Pancreas (tissue), 10 donors: ENCODE data around the gene HIPK4. TPM values are rescaled to one million over a fixed set of nuclear protein-coding genes. Genes with fewer than 3 reads are reported as not detected.

Experiments
- ATAC-seq, 4 donors: fragments of 200-7000 bp; cut with Tn5 transposase; one replicate each; pipeline versions ENCODE4 v1.8.0 to v1.9.1; 2020; ENCODE audit warnings: mild to moderate bottlenecking in 4 of 4, moderate library complexity in 4 of 4
- DNase-seq, 6 donors: peaks; one replicate each; pipeline ENCODE4 v3.0.0-alpha.2; 2020
- FAIRE-seq: peaks from 2 replicates; lab custom pipeline; 2012; peaks lifted over from hg19 to GRCh38; lab: Jason Lieb, UNC
- H3K27ac ChIP-seq, 4 donors: fragments of 200-600 bp; sonication (generic); 1 replicate in 3 of 4; 2 replicates in 1 of 4; pipeline versions ENCODE4 v1.5.0 to v1.8.0; 2020
- H3K27me3 ChIP-seq, 4 donors: fragments of 200-600 bp; one replicate each; pipeline ENCODE4 v1.8.0; 2021
- H3K36me3 ChIP-seq, 3 donors: fragments of 200-600 bp; sonication (generic) in 1 of 3; one replicate each; pipeline versions ENCODE4 v1.5.0 to v1.8.0; 2020 to 2021
- H3K4me1 ChIP-seq, 3 donors: fragments of 200-600 bp; one replicate each; pipeline ENCODE4 v1.8.0; 2021
- H3K4me3 ChIP-seq, 4 donors: fragments of 200-600 bp; sonication (generic) in 2 of 4; one replicate each; pipeline versions ENCODE4 v1.5.0 to v1.8.0; 2020 to 2021
- H3K9me3 ChIP-seq, 4 donors: fragments of 200-600 bp; one replicate each; pipeline ENCODE4 v1.8.0; 2021
- CTCF ChIP-seq, 4 donors: fragments of 200-600 bp; sonication (generic) in 3 of 4; IDR thresholded peaks; one replicate each; pipeline versions ENCODE4 v1.5.0 to v1.8.0; 2021; ENCODE audit warnings: antibody characterized with exemption in 4 of 4
- WGBS, 2 donors: extraction: QIAGEN DNeasy Blood & Tissue Kit; methylation state at CpG; one replicate each; pipeline ENCODE4 v1.1.7; 2013; 5-methylcytosine and 5-hydroxymethylcytosine counted together
- intact Hi-C, 3 donors: fragments of 100-400 bp; cut with DNase I; formaldehyde crosslinking; loops; one replicate each; pipeline versions ENCODE4 v1.11.1 to v1.14.2; 2022
- polyA plus RNA-seq, 2 donors: library from polyadenylated mRNA; stranded (reverse); fragments of 200-250 nt; gene quantifications; one replicate each; pipeline ENCODE4 v1.2.3, GENCODE V29; 2013
- total RNA-seq, 6 donors: library from RNA; stranded (reverse); fragmentation: NEBNext Ultra II Directional in 4 of 6; extraction: Animal tissue kit (Norgen Biotek cat#: 25700) in 4 of 6; gene quantifications; one replicate each; pipeline versions ENCODE4 v1.2.1 to v1.2.4, GENCODE V29; 2021 to 2023
- donor health status: healthy with polysubstance abuse.
- donor health status: DM: no; HTN: no; CAD: no; lungs with moderate emphysema.
- donor health status: DM: no; HTN: no; CAD: no.
- donor health status: control.
- donor health status: control.
- donor health status: Bipolar disorder and iron deficiency.
- donor health status: DM: yes; HTN: yes; CAD: no.
- donor health status: DM: no; HTN: no; CAD: no.
- donor health status: DM: no; HTN: no; CAD: no.
- donor health status: DM: yes; HTN: yes; CAD: no.

Gene HIPK4
- total and polyA plus RNA-seq, 8 donors = 0.05 to 0.14 (median 0.08) TPM; not detected in 3

DNA sequence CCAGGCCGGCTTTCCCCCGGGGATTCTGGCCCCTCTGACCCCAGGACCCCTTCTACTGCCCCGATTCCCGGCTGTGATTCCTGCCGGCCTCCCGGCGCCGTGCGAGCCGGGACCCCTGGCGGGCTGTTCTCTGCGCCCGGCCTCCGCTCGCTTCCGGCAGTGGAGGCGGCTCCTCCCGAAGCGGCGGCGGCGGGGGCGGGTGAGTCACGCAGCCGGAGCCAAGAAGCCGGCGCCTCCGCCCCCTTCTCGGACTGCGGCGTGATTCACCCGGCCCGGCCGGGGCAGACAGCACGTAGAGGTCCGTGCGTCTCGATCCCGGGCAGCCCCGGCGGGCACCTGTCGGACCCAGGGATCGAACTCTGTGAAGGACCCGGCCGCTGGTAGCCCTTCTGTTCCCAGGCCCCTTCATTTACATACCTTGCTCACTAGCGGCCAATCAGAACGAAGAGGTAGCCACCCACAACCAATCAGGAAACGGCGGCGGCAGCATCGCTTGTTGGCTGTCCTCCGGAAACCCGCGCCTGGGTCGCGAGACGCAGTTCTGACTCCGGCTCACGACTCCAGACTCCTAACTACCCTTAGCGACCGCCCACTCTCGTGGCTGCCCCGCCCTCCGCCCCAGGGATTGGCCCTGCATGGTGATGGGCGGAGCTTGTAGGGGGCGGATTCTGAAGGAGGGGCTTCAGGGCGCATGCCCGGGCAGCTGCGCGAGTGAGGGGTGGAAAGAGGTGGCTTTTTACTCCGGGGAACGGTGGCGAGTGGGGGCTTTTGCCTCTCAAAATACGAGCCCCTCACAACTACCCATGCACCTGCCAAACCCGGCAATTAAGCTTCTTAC, 35.7 kb upstream of the HIPK4 start, which contains the start of gene SERTAD1:
Gene SERTAD1 (minus strand): TSS at position 543 of the 838 bp plus-strand sequence. CDS start 2,446 bp downstream, outside the sequence.
- H3K4me1 ChIP-seq = peaks cover 0 to 18% (median 5%) of the 10 kb centered on the region in 3 donors
- WGBS, 2 donors = 0 to 1% methylated on average over 71 to 75 of the region's 75 CpGs
- peak; percentile 99 to 100 (median 100) for DNase-seq
- peak; percentile 80 to 91 (median 86) for ATAC-seq
- no peaks in the 10 kb centered on the region for H3K27me3 ChIP-seq
- FAIRE-seq = peak; percentile 90
- peak within 1 kb of the TSS; percentile 64 to 82 (median 80) for H3K4me3 ChIP-seq
- H3K9me3 ChIP-seq = no peaks in the 10 kb centered on the region
- H3K36me3 ChIP-seq = no peaks in the 10 kb centered on the region
- H3K27ac ChIP-seq = peak within 1 kb of the TSS; percentile 98 to 99 (median 99)
- intact Hi-C loops = no loop called here
- peak in 3 of 4 donors; percentile 61 to 71 (median 70) for TF ChIP-seq CTCF (IDR thresholded peaks at IDR 0.05)

GRCh38 chr19:40424637-40425449, 34.9 kb upstream of the HIPK4 start:
- H3K27ac ChIP-seq = peak overlapping the region; percentile 98 to 99 (median 99)
- no peaks in the 10 kb centered on the region for H3K36me3 ChIP-seq
- peak in 1 of 4 donors; percentile 72 for TF ChIP-seq CTCF (IDR thresholded peaks at IDR 0.05)
- WGBS, 2 donors = 2% methylated on average over 28 of the region's 28 CpGs
- peak overlapping the region; percentile 64 to 82 (median 80) for H3K4me3 ChIP-seq
- no peaks in the 10 kb centered on the region for H3K9me3 ChIP-seq
- peak in 1 of 6 donors; percentile 49 for DNase-seq
- peaks cover 0 to 18% (median 5%) of the 10 kb centered on the region in 3 donors for H3K4me1 ChIP-seq
- intact Hi-C loops = no loop called here
- FAIRE-seq = no peak
- no peaks in the 10 kb centered on the region for H3K27me3 ChIP-seq
- ATAC-seq = peak in 2 of 4 donors; percentile 19 to 33

DNA sequence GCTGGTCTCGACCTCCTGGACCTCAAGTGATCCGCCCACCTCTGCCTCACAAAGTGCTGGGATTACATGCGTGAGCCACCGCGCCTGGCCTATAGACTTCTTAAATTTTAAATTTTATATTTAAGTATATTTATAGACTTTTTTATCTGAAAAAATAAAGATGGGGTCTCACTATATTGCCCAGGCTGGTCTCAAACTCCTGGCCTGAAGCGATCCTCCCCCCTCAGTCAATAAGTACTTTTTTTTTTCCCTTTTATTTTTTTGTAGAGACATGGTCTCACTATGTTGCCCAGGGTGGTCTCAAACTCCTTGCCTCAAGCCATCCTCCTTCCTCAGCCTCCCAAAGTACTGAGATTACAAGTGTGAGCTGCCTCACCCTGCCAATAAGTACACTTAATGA, 34.0 kb upstream of the HIPK4 start:
- Histone ChIP-seq H3K27ac (peak overlapping the region in 1 of 4 donors; percentile 98), H3K4me3 (peak overlapping the region in 2 of 4 donors; percentile 80 to 81), H3K27me3 (no peaks in the 10 kb centered on the region), H3K4me1 (peaks cover 0 to 18% (median 5%) of the 10 kb centered on the region in 3 donors), H3K9me3 (no peaks in the 10 kb centered on the region), H3K36me3 (no peaks in the 10 kb centered on the region)
- ATAC-seq (no peak), DNase-seq (no peak), FAIRE-seq (no peak)
- intact Hi-C loops = no loop called here
- TF ChIP-seq CTCF (IDR thresholded peaks at IDR 0.05) = no peak
- WGBS, 2 donors = 94 to 97% methylated on average over 6 of the region's 6 CpGs

- H3K9me3 ChIP-seq = no peaks in the 10 kb centered on the region
- H3K4me3 ChIP-seq = no peak overlapping the region
- no peaks in the 10 kb centered on the region for H3K27me3 ChIP-seq
- WGBS, 2 donors = 87 to 93% methylated on average over 31 of the region's 31 CpGs
- no peak for TF ChIP-seq CTCF (IDR thresholded peaks at IDR 0.05)
- no peak for ATAC-seq
- no peak overlapping the region for H3K27ac ChIP-seq
- no peaks in the 10 kb centered on the region for H3K36me3 ChIP-seq
- H3K4me1 ChIP-seq = peaks cover 0 to 18% (median 5%) of the 10 kb centered on the region in 3 donors
- DNase-seq = no peak
- FAIRE-seq = no peak
- intact Hi-C loops = no loop called here
Observed at GRCh38 chr19:40422748-40423566, 33.0 kb upstream of the HIPK4 start.
